ENCODE measurements around the gene ABTB2. TPM values are rescaled to one million over a fixed set of nuclear protein-coding genes. Genes with fewer than 3 reads are reported as not detected.

ABTB2 gene
- total RNA-seq, 2 donors from 2014 or later = 5.8 to 11.1 TPM

GRCh38 chr11:34260072-34260575 lies 97.7 kb downstream of the ABTB2 start:
- Histone ChIP-seq H3K27me3 (no peaks in the 10 kb centered on the region), H3K4me1 (no peaks in the 10 kb centered on the region), H3K9ac (ENCODE audit: low read depth in 2 of 2, low read length in 2 of 2) (no peak overlapping the region), H3K9me3 (no peaks in the 10 kb centered on the region), H3K27ac (no peak overlapping the region), H3K4me3 (no peak overlapping the region), H3K36me3 (no peaks in the 10 kb centered on the region)
- no peak for DNase-seq
- no peak for TF ChIP-seq CTCF (IDR thresholded peaks at IDR 0.05)
- intact Hi-C loops (cut with DNase I) = no loop called here

GRCh38 chr11:34259087-34259486 lies 98.7 kb downstream of the ABTB2 start:
- intact Hi-C loops (cut with DNase I) = no loop called here
- no peaks in the 10 kb centered on the region for H3K9me3 ChIP-seq
- DNase-seq = no peak
- H3K36me3 ChIP-seq = no peaks in the 10 kb centered on the region
- H3K27ac ChIP-seq = no peak overlapping the region
- H3K27me3 ChIP-seq = no peaks in the 10 kb centered on the region
- no peaks in the 10 kb centered on the region for H3K4me1 ChIP-seq
- no peak overlapping the region for H3K4me3 ChIP-seq
- TF ChIP-seq CTCF (IDR thresholded peaks at IDR 0.05) = no peak
- no peak overlapping the region for H3K9ac ChIP-seq (ENCODE audit: low read depth in 2 of 2, low read length in 2 of 2)

DNA sequence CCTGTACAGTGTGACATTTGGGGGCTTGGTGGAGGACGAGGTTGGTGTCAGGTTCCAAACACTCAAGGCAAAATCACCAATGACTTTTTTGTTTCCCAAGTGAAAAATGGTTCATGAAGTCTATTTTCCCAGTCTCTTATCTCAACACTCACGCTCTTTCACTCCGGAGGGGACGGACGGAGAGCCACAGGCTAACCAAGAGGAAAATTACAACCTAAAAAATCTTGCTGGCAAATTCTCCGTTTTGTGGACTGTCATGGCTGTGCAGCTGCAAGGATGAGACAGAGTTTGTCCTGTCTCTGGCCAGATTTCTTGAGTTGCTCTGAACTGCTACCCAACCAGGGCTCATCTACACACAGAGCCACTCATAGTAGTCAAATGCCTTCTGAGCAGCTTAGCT lies 101.2 kb downstream of the ABTB2 start:
- H3K9ac ChIP-seq (ENCODE audit: low read depth in 2 of 2, low read length in 2 of 2) = no peak overlapping the region
- intact Hi-C loops (cut with DNase I) = no loop called here

GRCh38 chr11:34256150-34256549 lies 101.7 kb downstream of the ABTB2 start:
- no peak for TF ChIP-seq CTCF (IDR thresholded peaks at IDR 0.05)
- no peaks in the 10 kb centered on the region for H3K4me1 ChIP-seq
- intact Hi-C loops (cut with DNase I) = no loop called here

More for the DNA sequence above, 101.2 kb downstream of the ABTB2 start:
- no peaks in the 10 kb centered on the region for H3K4me1 ChIP-seq
- H3K27me3 ChIP-seq = no peaks in the 10 kb centered on the region
- H3K9me3 ChIP-seq = no peaks in the 10 kb centered on the region
- H3K36me3 ChIP-seq = no peaks in the 10 kb centered on the region
- no peak overlapping the region for H3K27ac ChIP-seq
- no peak for TF ChIP-seq CTCF (IDR thresholded peaks at IDR 0.05)
- no peak for DNase-seq
- H3K4me3 ChIP-seq = no peak overlapping the region

DNA sequence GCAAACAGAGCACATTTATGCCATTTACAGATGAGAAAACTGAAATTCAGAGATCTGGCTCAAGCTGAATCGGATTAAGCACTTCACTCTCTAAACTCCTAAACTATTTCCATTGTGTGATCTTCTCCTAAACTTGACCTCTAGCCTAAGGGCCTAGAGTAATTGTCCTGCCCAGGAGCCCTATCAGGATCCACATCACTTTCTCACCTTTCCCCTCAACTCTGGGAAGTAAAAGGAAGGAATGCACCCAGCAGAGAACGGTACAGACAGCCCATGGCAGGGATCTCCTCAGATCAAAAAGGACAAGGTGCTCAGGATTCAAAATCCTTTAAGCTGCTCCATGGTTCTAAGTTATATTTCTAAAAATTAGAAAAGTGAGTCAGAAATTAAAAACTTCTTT lies 102.7 kb downstream of the ABTB2 start:
- H3K4me3 ChIP-seq = no peak overlapping the region
- H3K4me1 ChIP-seq = no peaks in the 10 kb centered on the region
- H3K36me3 ChIP-seq = no peaks in the 10 kb centered on the region
- intact Hi-C loops (cut with DNase I) = no loop called here
- H3K27me3 ChIP-seq = no peaks in the 10 kb centered on the region
- no peak for DNase-seq
- no peak overlapping the region for H3K9ac ChIP-seq (ENCODE audit: low read depth in 2 of 2, low read length in 2 of 2)
- no peaks in the 10 kb centered on the region for H3K9me3 ChIP-seq
- H3K27ac ChIP-seq = no peak overlapping the region
- TF ChIP-seq CTCF (IDR thresholded peaks at IDR 0.05) = no peak

More at GRCh38 chr11:34256150-34256549, 101.7 kb downstream of the ABTB2 start:
- H3K9ac ChIP-seq (ENCODE audit: low read depth in 2 of 2, low read length in 2 of 2) = no peak overlapping the region
- no peaks in the 10 kb centered on the region for H3K27me3 ChIP-seq
- H3K27ac ChIP-seq = no peak overlapping the region
- no peaks in the 10 kb centered on the region for H3K9me3 ChIP-seq
- DNase-seq = no peak
- H3K36me3 ChIP-seq = no peaks in the 10 kb centered on the region
- H3K4me3 ChIP-seq = no peak overlapping the region
